MV-4-11 (cell line): ENCODE measurements around the gene ITSN1.

ENCODE experiments used
- DNase-seq: peaks from one replicate; lab custom pipeline; 2025; lab: John Stamatoyannopoulos, UW

ITSN1 gene

GRCh38 chr21:33840771-33841170, 198.5 kb downstream of the ITSN1 start:
- no peak for DNase-seq

- DNase-seq: no peak
Observed at GRCh38 chr21:33841561-33841960, 199.3 kb downstream of the ITSN1 start.

DNA sequence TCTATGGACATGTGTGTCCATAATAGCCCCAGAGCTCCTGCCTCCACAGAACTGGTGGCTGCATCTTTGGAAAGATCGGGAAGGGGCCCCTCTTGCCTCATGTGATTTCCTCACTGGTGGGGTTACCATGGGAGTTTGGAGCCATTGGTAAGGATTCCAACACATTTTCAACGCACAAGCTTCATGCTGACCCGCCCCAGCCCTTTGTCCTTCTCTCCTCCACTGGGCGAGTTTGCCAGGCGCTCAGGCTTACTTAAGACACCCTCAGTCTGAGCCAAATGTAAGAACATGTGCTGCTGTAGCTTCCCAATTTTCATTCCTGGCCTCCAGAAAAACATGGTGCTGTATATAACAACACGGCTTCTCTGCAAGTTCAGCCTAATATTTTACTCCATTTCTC, 200.9 kb downstream of the ITSN1 start:
- DNase-seq: no peak

DNA sequence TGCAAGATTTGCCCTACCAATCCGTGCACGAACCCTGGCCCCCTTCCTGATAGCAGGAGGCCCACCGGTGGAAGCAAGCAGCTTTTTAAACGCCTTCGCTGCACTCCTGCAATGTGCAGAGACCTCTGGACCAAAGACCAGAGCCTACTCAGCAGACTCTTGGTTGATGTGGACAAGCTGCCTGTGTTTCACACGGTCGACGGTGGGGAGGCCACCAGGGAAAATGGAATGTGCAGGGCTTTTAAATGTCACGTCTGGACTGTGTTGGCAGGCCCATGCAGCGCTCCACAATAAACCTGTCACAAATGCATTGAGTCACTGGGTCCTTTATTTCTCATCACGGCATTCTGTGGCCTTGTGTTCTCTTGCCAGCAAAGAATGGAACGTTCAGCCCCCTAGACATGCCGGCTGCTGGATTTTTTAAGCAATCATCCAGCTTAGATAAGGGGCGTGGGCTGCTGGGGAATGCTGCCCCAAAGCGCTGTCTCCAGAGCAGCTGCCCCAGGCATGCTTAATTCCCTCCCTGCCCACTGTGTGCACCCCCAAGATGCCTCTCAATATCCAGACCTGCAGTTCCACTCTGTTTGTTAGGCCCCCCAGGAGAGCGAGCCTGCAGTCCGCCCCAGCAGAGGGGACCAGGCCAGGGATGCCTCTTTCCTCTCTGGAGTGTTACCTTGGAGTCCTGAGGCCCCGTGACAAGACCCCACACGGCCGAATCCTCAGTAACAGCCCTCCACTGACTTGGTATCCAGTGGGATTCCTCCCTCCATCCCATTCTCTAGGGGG, 202.0 kb downstream of the ITSN1 start:
- no peak for DNase-seq

GRCh38 chr21:33844890-33845205, 202.5 kb downstream of the ITSN1 start:
- DNase-seq: no peak

DNA sequence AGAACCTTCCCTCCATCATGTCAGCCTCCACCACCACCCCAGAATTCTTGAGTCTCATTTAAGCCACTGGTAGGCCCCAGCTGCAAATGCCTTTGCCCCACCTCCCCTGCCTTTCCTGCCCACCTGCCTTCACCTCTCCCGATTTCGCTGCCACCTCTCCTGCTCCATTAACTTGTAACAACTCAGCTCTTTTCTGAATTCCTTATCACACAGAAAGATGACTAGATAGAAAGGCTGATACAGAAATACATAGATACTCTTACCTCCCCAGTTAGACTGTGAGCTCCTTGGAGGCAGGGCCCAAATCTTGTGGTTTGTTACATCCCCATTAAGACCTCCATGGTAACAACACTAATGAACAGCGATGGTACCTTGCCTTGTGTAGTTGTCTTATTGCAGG, 203.8 kb downstream of the ITSN1 start:
- no peak for DNase-seq

DNA sequence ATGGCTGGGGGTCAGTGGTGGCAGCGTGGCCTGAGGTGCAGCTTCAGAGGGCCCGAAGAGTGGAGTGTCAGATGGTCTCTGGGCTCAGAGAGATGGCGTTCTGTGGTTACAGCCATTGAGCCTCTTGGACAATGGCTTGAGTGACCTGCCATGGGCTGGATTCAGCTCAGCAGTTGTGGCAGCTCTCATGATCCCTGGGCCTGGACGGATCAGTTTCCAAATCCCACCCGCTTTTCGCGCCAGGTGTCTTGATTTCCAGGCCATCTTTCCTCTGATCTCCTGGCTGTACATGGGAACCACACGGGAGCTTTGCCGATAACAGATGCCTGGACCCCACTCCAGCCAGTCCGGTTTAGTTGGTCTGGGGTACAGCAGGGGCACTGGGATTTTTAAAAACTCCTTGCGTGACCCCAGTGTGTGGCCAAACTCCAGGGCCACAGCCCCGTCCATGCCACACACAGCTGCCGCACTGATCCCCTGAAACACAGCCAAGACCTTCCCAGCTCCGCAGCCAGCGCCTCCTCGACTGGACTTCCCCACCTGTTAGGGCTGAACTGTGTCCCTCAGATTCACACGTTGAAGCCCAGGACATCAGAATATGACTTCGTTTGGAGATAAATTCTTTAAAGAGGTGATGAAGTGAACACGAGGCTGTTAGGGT, 205.4 kb downstream of the ITSN1 start:
- no peak for DNase-seq

DNA sequence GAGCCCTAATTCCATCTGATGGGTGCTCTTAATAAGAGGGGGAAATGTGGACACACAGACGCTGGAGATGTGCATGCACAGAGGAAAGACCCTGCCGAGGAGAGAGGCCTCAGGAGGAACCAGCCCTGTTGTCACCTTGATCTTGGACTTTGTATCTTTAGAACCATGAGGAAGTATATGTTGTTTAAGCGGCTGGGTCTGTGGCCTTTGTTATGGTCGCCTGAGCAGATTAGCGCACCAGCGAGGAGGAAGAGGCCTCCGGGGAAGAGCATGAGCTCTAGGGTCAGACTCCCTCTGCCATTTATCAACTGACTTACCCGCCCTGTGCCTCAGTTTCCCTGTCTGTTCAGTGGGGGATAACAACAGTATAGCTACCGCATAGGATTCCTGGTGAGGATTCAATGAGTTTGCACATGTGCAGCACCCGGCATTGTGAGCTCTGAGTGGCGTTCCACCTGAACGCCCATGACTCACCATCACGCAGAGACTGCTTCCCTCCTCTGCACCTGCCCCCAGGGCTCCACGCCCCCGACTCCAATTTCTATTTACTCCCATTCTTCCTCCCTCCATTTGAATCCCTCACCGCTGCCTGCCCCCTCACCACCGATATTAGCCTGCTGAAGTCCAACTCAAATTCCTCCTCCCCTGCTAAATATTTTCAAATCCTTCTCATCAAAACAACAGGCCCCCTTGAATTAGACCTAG, 206.1 kb downstream of the ITSN1 start:
- no peak for DNase-seq

- DNase-seq: no peak
Observed at GRCh38 chr21:33849834-33850233, 207.5 kb downstream of the ITSN1 start.

- no peak for DNase-seq
Observed at GRCh38 chr21:33850401-33850800, 208.1 kb downstream of the ITSN1 start.

- DNase-seq: no peak
Observed at GRCh38 chr21:33850985-33851384, 208.7 kb downstream of the ITSN1 start.

- no peak for DNase-seq
Observed at GRCh38 chr21:33852485-33852884, 210.2 kb downstream of the ITSN1 start.

DNA sequence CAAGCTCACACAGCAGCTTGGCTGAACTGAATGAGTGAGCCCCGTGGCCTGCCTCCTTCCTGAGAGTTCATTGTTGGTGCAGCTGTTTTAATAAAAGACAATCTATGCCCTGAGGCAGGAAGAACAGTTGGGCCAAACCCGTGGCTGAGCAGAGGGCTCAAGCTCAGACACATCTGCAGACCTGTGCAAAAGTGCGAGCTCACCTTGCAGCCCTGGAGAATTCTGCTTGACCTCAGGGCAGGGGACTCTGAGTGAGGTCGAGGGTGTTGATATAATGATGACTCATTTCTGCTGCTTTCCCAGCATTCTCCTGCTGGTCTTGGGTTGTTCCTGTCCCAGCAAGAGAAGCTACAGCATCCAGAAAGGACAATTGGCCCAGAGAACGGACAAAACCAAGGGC, 212.3 kb downstream of the ITSN1 start:
- no peak for DNase-seq

DNA sequence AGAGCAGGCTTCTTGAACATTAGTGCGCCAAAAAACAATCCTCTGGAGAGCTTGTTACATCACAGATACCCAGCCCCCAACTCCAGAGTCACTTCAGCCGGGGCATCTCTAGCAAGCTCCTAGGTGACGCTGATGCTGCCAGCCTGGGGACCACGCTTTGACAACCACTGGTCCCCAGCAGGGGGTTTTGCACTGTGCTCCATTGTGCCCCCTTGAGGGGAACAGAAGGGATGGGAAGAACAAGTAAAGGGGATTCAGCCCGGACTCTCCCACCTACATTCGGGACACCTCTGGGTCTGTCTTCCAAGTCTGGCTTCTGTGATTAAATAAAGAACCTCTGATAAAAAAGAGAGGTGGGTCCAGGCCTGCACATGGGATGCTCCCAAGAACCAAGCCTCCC, 212.9 kb downstream of the ITSN1 start:
- DNase-seq: no peak

DNA sequence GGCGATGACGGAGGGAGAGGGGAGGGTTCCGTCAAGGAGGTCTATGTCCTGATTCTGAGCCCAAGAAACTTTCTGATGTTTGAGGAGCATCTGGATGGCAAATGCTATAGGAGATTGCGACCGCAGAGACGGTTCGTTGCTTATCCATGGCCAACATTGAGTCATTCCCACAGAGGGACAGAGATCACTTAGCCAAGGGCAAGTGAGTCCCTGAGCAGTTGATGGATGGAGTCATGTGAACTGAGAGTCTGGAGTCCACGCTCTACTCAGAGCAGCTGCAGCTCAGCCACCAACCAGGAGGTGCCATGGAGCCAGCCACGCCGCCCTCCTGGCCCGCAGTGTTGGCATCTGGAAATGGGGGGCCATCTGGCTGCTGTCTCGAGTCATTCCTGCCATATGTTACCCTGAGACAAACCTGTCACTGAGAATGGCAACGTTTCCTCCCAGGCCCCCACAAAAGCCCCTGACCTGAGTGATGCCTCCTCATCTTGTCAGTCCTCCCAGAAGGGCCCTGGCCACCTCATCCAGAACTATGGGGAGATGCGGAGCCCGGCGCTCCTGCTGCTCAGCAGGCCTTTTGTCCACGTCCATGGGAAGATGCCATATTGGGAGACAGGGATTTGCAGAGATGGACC, 214.7 kb downstream of the ITSN1 start:
- DNase-seq: no peak

DNA sequence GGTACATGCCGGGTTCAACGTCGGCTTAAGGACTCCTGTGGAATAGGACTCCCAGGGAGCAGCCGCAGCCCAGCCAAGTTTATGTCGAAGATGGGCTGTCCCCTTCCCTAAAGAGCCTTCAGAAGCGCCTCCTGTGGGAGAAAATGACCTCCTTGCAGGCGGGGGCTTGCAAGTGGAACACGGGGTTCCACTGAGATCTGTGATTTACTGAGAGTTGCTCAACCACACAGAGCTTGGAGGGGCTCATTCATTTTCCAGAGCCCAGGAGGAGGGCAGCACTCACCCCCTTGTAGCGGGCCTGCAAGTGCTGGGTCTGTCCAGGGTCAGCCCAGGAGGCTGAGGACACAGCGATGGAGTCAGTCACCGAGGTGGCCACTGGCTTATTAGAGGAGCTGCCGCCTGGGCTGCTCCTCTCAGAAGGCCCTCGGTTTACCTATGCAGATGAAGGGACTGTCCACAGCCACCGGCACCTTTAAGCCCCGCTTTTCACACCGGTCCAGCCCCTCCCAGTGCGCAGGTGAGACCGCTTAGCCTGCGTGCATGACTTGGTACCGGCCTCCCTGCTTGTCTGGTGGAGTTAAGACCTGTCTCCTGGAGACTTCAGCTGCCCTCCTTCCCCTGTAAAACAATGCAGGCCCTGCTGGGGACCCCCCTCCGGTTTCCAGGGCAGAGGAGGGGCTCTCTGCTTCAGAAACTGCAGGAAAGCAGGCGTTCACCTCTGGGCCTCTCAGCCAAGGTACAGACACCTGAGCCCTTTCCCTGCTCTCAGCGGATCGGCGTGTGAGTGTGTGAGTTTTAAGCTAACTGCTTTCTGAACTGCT, 215.8 kb downstream of the ITSN1 start:
- DNase-seq: no peak

- DNase-seq: no peak
Observed at GRCh38 chr21:33858667-33859372, 216.5 kb downstream of the ITSN1 start.

DNA sequence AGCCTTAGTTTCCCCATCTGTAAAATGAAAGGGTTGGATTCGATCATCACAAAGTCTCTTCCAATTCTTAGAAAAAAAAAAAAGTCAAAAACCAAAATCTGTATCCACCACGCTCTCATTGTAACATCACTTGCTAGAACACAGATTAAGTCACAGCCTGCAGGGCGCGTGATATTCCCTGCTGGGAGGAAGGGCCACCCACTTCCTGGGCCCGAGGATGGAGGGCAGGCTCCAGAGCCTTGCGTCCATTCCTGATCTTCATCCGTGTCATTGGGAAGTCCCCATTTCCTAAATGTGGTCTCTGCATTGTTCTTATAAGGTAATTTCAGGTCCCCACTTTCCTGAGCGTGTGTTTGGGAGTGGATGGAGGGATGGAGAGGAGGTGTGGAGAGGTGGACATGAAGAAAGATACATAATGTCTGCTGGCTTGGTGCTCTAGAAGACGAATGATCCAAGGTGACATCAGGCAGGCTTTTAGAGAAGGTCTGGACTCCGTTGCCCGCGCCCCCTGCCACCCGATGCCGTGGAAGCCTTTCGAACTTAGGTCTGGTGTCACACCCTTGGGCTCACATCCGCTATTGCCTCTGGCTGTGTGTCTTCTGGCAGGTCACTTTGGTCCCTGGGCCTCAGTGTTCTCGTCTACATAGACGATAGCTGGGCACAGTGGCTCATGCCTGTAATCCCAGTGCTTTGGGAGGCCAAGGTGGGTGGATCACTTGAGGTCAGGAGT, 217.2 kb downstream of the ITSN1 start:
- DNase-seq: no peak

GRCh38 chr21:33860332-33860879, 218.1 kb downstream of the ITSN1 start:
- no peak for DNase-seq

GRCh38 chr21:33861125-33861524, 218.8 kb downstream of the ITSN1 start:
- no peak for DNase-seq
